GM21825 (cell line): ENCODE results near the gene SLC16A2.

Source experiments
- ATAC-seq: cut with Tn5 transposase; IDR thresholded peaks from one replicate; pipeline ENCODE4 v1.9.1; 2021; ENCODE audit warnings: mild to moderate bottlenecking, moderate library complexity; ENCODE audit not compliant: unreplicated experiment

Gene SLC16A2

GRCh38 chrX:74535086-74535407 lies 113.8 kb downstream of the SLC16A2 start:
- ATAC-seq, result no peak

- ATAC-seq, result peak; percentile 31
Measured at GRCh38 chrX:74535408-74536151, 114.3 kb downstream of the SLC16A2 start.

- ATAC-seq, result peak; percentile 64
Measured at GRCh38 chrX:74536152-74536831, 115.0 kb downstream of the SLC16A2 start.

- ATAC-seq, result peak; percentile 22
Measured at GRCh38 chrX:74536832-74537371, 115.6 kb downstream of the SLC16A2 start.

- no peak for ATAC-seq
Measured at GRCh38 chrX:74540635-74541249, 119.4 kb downstream of the SLC16A2 start.

GRCh38 chrX:74545880-74546523 lies 124.7 kb downstream of the SLC16A2 start:
- no peak for ATAC-seq

- no peak for ATAC-seq
Measured at GRCh38 chrX:74546984-74547383, 125.7 kb downstream of the SLC16A2 start.

GRCh38 chrX:74550295-74550802 lies 129.1 kb downstream of the SLC16A2 start:
- ATAC-seq, result peak; percentile 82

GRCh38 chrX:74551934-74552333 lies 130.6 kb downstream of the SLC16A2 start:
- no peak for ATAC-seq

GRCh38 chrX:74557378-74557777 lies 136.1 kb downstream of the SLC16A2 start:
- no peak for ATAC-seq

GRCh38 chrX:74578137-74578536 lies 156.8 kb downstream of the SLC16A2 start:
- no peak for ATAC-seq

GRCh38 chrX:74579597-74580198 lies 158.4 kb downstream of the SLC16A2 start:
- no peak for ATAC-seq
